Parathyroid adenoma (tissue), 2 donors: ENCODE measurements around the gene KIN.

ENCODE experiments used
- H2AFZ ChIP-seq: fragments of 300-600 bp; sonication (generic); one replicate; pipeline ENCODE4 v1.7.0; 2017; ENCODE audit warnings: antibody characterized with exemption, mild to moderate bottlenecking
- H3K27ac ChIP-seq: fragments of 300-600 bp; sonication (generic); one replicate; pipeline ENCODE4 v1.7.0; 2017
- H3K27me3 ChIP-seq: fragments of 300-600 bp; sonication (generic); one replicate; pipeline ENCODE4 v1.7.0; 2017; ENCODE audit warnings: low read length; ENCODE audit not compliant: control insufficient read depth, insufficient read depth
- H3K36me3 ChIP-seq: fragments of 300-600 bp; sonication (generic); one replicate; pipeline ENCODE4 v1.7.0; 2017; ENCODE audit warnings: low read length; ENCODE audit not compliant: control insufficient read depth, insufficient read depth
- H3K4me1 ChIP-seq: fragments of 300-600 bp; sonication (generic); one replicate; pipeline ENCODE4 v1.7.0; 2017; ENCODE audit warnings: control low read depth
- H3K4me2 ChIP-seq: fragments of 300-600 bp; sonication (generic); one replicate; pipeline ENCODE4 v1.7.0; 2017; ENCODE audit warnings: low read length
- H3K4me3 ChIP-seq: fragments of 300-600 bp; sonication (generic); one replicate; pipeline ENCODE4 v1.7.0; 2017; ENCODE audit warnings: low read depth, low read length
- H3K79me2 ChIP-seq: fragments of 300-600 bp; sonication (generic); one replicate; pipeline ENCODE4 v1.7.0; 2017; ENCODE audit warnings: control low read depth
- H3K9ac ChIP-seq: fragments of 300-600 bp; sonication (generic); one replicate; pipeline ENCODE4 v1.7.0; 2017; ENCODE audit warnings: mild to moderate bottlenecking
- H3K9me3 ChIP-seq: fragments of 300-600 bp; sonication (generic); one replicate; pipeline ENCODE4 v1.7.0; 2017; ENCODE audit warnings: low read length; ENCODE audit not compliant: control insufficient read depth
- CTCF ChIP-seq: fragments of 300-600 bp; sonication (generic); IDR thresholded peaks from one replicate; pipeline ENCODE4 v1.7.0; 2017; ENCODE audit warnings: antibody characterized with exemption, mild to moderate bottlenecking
- donor health status: primary hyperparathyroidism.

Gene KIN, protein sequence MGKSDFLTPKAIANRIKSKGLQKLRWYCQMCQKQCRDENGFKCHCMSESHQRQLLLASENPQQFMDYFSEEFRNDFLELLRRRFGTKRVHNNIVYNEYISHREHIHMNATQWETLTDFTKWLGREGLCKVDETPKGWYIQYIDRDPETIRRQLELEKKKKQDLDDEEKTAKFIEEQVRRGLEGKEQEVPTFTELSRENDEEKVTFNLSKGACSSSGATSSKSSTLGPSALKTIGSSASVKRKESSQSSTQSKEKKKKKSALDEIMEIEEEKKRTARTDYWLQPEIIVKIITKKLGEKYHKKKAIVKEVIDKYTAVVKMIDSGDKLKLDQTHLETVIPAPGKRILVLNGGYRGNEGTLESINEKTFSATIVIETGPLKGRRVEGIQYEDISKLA

GRCh38 chr10:7787857-7788638 lies at the start of gene KIN, which contains the start of gene ATP5F1C:
Gene KIN, minus strand, starts transcription at chr10:7787993. Its CDS starts 60 bp downstream, at chr10:7787933.
Gene ATP5F1C, plus strand, starts transcription at chr10:7788177. Its CDS starts 31 bp downstream, at chr10:7788208.
- no peaks in the 10 kb centered on the region for H3K9me3 ChIP-seq
- peaks cover 17% of the 10 kb centered on the region for H3K4me1 ChIP-seq
- TF ChIP-seq CTCF = no peak
- peak within 1 kb of the TSS; percentile 56 for H3K9ac ChIP-seq
- peak within 1 kb of the TSS; percentile 84 for H3K4me2 ChIP-seq
- H3K27ac ChIP-seq = peak within 1 kb of the TSS; percentile 86
- peak within 1 kb of the TSS; percentile 85 for H3K4me3 ChIP-seq
- peak within 1 kb of the TSS; percentile 91 for H2AFZ ChIP-seq
- H3K79me2 ChIP-seq = peaks cover 39% of the 10 kb centered on the region
- H3K36me3 ChIP-seq = no peaks in the 10 kb centered on the region
- no peaks in the 10 kb centered on the region for H3K27me3 ChIP-seq

DNA sequence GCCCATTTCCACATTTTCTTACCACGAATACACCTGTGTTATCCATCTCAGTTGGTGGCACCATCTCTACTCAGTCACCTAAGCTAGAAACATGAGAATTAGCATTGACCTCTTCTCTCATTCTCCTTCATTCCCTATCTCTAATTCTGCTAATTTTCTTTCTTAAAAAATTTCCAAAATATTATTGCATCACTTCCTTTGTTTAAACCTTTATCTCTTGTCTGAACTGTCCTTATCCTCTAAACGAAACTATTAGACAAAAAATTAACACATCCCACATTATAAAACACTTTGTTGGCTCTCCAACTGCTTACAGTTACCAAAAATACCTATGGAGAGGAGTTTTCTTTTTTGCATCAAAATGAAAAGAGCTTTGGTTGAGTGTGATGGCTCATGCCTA lies 48.8 kb upstream of the KIN start:
- H3K9ac ChIP-seq = no peak overlapping the region
- no peaks in the 10 kb centered on the region for H3K9me3 ChIP-seq
- H3K27me3 ChIP-seq = no peaks in the 10 kb centered on the region
- no peak for TF ChIP-seq CTCF
- no peak overlapping the region for H3K4me3 ChIP-seq
- no peaks in the 10 kb centered on the region for H3K36me3 ChIP-seq
- no peak overlapping the region for H3K27ac ChIP-seq
- H3K79me2 ChIP-seq = peaks cover 46% of the 10 kb centered on the region
- H2AFZ ChIP-seq = no peak overlapping the region
- H3K4me2 ChIP-seq = no peak overlapping the region
- no peaks in the 10 kb centered on the region for H3K4me1 ChIP-seq

- no peak overlapping the region for H3K9ac ChIP-seq
- H3K4me3 ChIP-seq = no peak overlapping the region
- H3K4me1 ChIP-seq = no peaks in the 10 kb centered on the region
- no peaks in the 10 kb centered on the region for H3K36me3 ChIP-seq
- H3K9me3 ChIP-seq = no peaks in the 10 kb centered on the region
- no peaks in the 10 kb centered on the region for H3K27me3 ChIP-seq
- no peak for TF ChIP-seq CTCF
- peaks cover 54% of the 10 kb centered on the region for H3K79me2 ChIP-seq
- H3K27ac ChIP-seq = no peak overlapping the region
- H2AFZ ChIP-seq = no peak overlapping the region
- H3K4me2 ChIP-seq = no peak overlapping the region
Observed at GRCh38 chr10:7834262-7834661, 46.5 kb upstream of the KIN start.

- Histone ChIP-seq H3K9me3 (no peaks in the 10 kb centered on the region), H3K4me2 (no peak overlapping the region), H3K9ac (no peak overlapping the region), H3K27me3 (no peaks in the 10 kb centered on the region), H3K27ac (no peak overlapping the region), H3K4me3 (no peak overlapping the region), H3K4me1 (no peaks in the 10 kb centered on the region), H2AFZ (no peak overlapping the region), H3K79me2 (peaks cover 58% of the 10 kb centered on the region), H3K36me3 (no peaks in the 10 kb centered on the region)
- TF ChIP-seq CTCF = no peak
Observed at GRCh38 chr10:7833210-7833609, 45.4 kb upstream of the KIN start.
